NCI-H82 treated with DMSO at 0.1 percent for 48 hours (cell line): Measurements from ENCODE around the gene COPS3.

Source experiments
- DNase-seq: peaks from one replicate; lab custom pipeline; 2025; ENCODE audit not compliant: unreplicated experiment; lab: John Stamatoyannopoulos, UW

COPS3 gene

DNA sequence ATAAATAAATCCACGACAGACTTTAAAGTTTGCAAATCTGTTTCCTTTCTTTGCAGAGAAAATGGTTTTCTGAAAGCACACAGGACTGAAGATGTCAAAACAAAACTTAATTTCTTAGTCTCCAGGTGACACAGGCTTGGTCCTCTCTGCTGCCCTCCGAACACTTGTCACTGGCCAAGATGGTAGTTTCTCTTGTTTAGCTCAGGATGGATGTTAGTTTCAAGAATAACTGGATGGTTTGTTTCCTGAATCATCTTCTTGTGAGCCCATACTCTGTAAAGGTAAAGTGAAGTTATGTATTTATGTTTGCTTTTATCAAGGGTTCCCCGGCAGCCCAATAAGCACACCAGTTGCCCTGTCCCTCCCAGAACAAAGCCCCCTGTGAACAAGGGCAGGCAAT is 34.2 kb downstream of the COPS3 start:
- DNase-seq = no peak

GRCh38 chr17:17243163-17243562 is 37.9 kb downstream of the COPS3 start:
- no peak for DNase-seq

GRCh38 chr17:17242246-17242645 is 38.8 kb downstream of the COPS3 start:
- DNase-seq = no peak

- no peak for DNase-seq
Observed at GRCh38 chr17:17241656-17242055, 39.4 kb downstream of the COPS3 start.

GRCh38 chr17:17239832-17240231 is 41.2 kb downstream of the COPS3 start:
- no peak for DNase-seq

GRCh38 chr17:17237026-17237799 is 43.8 kb downstream of the COPS3 start, which contains the start of gene FLCN:
FLCN (minus strand) TSS chr17:17237168; CDS start chr17:17228137, 9,031 bp downstream.
- DNase-seq = peak; percentile 92

GRCh38 chr17:17236295-17237025 is 44.6 kb downstream of the COPS3 start:
- DNase-seq = no peak

DNA sequence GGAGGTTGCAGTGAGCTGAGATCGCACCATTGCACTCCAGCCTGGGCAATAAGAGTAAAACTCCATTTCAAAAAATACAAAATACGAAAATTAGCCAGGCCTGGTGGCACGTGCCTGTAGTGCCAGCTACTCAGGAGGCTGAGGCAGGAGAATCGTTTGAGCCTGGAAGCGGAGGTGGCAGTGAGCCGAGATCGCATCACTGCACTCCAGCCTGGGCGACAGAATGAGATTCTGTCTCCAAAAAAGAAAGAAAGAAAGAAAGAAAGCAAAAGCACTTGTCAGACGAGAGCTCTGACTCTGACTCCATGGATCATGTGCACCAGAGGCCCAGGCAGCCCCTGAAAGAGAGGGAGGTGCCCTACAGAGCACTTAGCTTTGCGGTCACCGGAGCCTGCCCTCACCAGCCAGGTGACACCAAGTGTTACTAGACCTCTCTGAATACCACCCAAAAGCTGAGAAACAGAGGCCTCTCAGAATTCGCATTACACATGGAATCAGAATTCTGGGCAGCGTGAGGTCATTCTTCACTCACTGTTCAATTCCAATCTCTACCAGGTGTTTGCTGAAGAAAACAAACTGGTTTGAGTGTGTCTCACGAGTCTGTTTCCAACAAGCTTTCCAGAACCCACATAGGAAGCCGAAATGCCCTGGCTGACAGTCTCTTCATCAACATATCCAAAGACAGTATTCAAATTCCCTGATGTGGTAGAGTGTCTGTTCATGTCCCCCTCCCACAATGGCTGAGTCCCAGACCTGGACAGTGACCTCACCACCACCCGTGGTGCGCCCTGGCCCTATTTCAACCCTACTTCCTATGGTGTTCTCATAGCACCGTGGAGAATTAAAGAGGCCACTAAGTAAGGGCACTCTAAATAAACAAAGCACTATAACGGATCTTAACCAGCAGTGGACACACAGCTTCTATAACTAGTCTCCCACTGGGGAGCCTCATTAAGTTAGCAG is 45.6 kb downstream of the COPS3 start:
- DNase-seq = no peak

DNA sequence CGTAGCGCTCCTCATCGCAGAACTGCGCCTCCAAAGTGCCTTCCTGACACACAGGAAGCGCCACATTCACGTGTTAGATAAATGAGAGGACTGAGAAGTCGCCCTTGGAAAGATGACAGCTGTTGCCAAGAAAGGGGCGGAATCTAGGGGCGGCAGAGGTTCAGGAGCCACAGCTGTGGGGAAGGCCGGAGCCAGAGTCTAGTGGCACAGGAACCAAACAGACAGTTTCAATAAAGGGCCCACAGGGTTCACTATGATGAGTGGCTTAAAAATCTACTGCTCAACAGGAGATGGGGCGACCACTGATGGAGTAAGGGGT is 48.8 kb downstream of the COPS3 start:
- no peak for DNase-seq

GRCh38 chr17:17231621-17232302 is 49.3 kb downstream of the COPS3 start:
- no peak for DNase-seq

DNA sequence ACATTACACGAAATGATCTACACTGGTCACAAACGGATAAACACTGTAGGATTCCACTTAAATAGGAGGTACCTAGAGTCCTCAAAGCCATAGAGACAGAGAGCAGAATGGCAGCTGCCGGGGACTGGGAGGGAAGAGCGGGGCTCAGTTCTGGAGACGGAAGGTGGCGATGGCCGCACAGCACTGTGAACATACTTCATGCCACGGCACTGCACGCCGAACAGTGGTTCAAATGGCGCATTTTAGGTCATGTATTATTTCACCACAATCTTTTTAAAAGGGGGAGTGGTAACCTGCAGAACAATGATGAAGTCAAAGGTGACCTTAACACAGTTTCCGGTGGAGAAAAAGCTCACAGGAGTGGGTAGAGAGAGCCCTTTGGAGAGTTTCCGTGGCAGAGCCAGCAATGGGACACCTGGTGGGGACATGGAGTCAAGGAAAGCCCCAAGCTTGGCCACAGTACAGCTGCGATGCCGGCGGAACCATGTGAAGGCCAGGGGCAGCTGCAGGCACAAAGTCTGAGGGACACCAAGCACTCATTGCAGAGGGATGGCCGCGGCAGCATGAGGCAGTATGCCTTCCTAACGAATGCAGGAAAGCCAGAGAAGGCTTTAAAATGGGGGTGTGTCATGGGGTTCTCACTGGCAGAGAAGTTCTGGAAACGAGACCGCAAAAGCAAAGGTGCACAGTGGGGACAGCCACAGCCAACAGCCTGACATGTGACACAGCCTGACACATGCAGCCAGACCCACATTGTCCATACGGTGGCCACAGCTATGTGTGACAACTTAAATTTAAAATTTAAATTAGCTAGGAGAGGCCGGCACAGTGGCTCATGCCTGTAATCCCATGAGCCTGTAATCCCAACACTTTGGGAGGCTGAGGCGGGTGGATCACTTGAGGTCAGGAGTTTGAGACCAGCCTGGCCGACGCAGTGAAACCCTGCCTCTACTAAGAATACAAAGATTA is 51.3 kb downstream of the COPS3 start:
- DNase-seq = no peak

DNA sequence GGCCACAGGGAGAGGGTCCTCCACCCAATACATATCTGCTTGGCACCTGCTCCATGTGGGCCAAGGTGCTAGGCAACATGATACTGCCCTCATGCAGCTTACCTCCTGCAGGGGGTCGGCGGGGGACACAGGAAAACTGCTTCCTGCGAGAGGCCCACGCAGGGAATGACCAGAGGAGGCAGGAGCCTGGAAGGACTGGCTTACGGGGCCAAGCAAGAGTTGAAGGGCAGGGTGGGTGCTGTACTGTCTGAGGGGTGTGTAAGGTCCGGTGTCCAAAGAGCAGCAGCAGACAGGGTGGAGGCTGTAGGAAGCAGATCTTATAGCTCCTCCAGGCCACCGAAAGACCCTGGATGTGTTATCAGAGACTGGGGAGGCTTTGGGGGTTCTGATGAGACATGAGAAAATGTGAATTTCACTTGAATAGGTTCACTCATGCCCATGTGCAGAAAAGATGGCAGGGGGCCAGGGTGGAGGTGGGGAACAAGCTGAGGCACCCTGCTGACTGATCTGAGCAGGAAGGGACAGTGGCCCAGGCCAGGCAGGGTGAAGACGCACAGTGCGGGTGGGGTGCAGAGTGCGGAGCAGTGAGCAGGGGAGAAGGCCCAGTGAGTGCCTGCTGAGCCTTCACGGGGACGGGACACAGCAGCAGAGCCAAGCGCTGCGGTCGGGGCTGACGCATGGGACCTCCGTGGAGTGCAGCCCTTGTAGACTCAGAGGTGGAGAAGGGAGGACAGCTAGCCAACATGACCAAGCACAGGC is 52.3 kb downstream of the COPS3 start:
- no peak for DNase-seq

DNA sequence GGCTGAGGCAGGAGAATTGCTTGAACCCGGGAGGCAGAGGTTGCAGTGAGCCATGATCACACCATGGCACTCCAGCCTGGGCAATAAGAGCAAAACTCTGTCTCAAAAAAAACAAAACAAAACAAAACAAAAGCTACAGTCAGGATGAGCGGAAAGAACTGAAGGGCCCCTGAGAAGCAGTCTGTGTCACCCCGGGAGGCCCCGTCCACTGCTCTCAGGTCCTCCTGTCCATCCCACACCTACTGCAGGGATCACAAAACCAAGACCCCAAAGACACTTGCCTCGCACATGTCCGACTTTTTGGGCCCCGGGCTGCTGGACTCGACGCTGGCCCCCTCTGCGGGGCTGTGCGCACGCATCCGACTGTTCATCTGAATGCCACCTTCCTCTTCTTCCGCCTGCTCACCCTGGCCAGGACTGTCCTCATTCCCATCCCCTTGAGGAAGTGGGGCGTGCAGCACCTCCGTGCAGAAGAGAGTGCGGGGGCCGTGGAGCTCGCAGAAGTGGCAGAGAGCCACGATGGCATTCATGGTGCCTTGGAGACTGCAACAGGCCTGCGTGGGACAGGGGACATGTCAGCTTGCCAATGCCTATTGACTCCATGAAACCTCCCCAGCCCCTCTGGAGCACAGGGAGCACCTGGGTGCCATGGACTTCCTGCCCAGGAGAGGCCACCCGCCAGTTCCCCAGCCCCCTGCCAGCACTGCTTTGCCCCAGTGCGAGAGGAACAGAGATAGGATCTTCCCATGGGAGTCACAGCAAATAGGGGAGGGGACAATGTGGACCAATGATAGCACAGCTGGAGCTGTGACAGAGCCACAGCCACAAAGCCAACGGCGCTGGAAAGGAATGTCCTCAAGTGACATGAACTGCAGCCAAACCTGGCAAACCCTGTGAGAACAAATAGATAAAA is 53.2 kb downstream of the COPS3 start:
- DNase-seq = no peak

DNA sequence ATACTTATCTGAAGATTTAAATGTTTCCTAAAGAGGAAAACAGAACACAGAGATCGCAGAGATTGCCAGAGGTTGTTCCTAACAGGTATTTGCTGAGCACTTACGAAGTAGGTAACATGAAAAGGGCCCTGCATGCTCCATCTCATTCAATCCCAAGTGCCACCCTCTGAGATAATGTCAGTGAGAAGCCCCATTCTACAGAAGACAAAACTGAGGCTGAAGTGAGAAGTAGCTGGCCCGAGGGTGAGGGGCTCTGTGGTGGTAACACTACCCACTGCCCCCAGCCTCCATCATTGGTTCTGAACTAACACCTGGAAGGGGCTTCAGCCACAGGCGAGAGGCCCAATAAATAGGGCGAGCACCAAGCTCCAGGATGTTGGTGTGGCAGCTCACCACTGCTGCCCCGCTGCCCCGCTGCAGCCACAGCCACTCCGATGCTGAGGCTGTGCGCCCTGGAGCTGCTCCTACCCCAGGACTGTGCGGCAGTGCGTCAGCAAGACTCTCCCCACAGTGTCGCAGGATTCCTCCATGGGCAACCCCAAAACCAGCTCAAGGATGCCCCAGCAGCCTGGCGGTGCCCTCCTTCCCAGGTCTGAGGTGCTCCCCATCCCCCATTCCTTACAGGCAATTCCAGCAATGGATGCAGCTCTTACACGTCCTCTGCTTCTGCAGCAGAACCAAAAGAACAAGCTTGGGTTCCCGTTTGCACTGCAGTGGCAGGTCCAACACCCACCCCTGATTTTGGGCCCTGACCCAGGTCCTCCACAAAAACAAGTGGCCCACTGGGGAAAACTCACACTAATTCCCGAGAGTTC is 54.4 kb downstream of the COPS3 start:
- DNase-seq = no peak

DNA sequence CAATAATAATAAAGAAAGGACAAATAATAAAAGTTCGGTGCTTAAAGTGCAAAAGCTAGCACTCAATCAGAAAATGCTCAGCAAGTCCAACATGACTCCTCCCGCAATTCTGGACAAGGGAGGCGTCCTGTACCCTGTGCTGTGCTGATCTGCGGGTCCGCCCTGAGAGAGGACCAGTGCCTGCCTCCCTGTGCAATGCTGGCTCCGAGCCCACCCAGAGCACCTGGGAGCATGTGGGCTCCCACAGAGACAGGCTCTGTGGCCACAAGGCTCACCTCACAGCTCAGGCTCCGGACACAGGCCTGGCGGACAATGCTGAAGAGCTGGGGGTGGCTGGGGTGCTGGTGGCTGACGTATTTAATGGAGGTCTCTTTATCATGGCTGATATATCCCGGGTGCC is 55.1 kb downstream of the COPS3 start:
- no peak for DNase-seq

DNA sequence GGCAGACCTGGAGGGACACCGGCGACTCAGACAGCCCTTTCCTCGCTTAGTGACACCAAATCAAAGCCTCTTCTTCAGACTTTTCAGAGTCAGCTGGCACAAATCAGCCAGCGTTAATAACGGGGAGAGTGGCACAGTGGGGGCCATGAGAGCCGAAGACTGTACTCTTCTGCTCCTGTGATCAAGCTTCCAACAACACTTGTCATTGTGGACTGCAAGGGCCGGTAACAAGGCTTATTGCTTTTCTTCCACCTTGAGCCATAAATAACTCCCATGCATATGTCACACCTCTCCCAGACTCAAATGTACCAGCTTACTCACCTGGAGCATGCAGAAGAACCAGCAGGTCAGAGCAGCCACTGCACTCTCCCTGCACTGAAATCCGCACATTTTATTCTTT is 56.9 kb downstream of the COPS3 start:
- DNase-seq = no peak

DNA sequence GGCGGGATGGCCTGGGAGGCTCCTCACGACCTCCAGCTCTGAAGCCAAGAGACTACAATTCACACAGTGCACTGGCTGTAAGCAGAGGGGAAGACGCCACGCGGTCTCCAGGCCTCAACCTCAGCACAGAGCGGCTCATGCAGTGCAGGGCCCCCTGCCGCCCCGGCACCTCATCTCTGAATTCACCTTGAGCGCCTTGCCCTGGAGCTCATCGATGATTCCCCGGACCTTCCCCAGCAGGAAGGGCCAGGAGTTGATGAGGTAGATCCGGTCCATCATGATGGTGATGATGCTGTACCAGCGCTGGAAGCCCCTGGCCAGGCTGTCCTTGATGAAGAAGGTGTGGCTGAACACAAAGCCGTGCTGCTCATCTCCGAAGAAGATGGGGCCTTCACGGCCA is 57.3 kb downstream of the COPS3 start:
- no peak for DNase-seq
